Psoas muscle (tissue), 8 donors: ENCODE measurements around the gene TMEM270. TPM values are rescaled to one million over a fixed set of nuclear protein-coding genes. Genes with fewer than 3 reads are reported as not detected.

Experiments used
- ATAC-seq, 4 donors: fragments of 200-7000 bp; cut with Tn5 transposase; one replicate each; pipeline ENCODE4 v1.9.1; 2020; ENCODE audit warnings: moderate library complexity in 3 of 4, mild to moderate bottlenecking in 2 of 4
- DNase-seq, 2 donors: peaks; one replicate each; pipeline ENCODE4 v3.0.0-alpha.2; 2020
- H3K27ac ChIP-seq: fragments of 200-600 bp; one replicate; pipeline ENCODE4 v1.8.0; 2022
- H3K27me3 ChIP-seq, 3 donors: fragments of 200-600 bp in 1 of 3; one replicate each; pipeline versions ENCODE4 v1.6.1 to v1.8.0; 2013 to 2022; ENCODE audit warnings: low read length in 2 of 3, mild to moderate bottlenecking in 2 of 3, moderate library complexity in 1 of 3; ENCODE audit not compliant: insufficient read depth in 3 of 3
- H3K36me3 ChIP-seq, 2 donors: fragments of 200-600 bp in 1 of 2; one replicate each; pipeline versions ENCODE4 v1.6.1 to v1.8.0; 2013 to 2022; ENCODE audit warnings: low read depth in 1 of 2, mild to moderate bottlenecking in 1 of 2, moderate library complexity in 1 of 2; ENCODE audit not compliant: insufficient read depth in 1 of 2
- H3K4me1 ChIP-seq: fragments of 200-600 bp; one replicate; pipeline ENCODE4 v1.8.0; 2022
- H3K4me3 ChIP-seq: fragments of 200-600 bp; one replicate; pipeline ENCODE4 v1.8.0; 2022; ENCODE audit warnings: mild to moderate bottlenecking
- H3K9me3 ChIP-seq: fragments of 200-600 bp; one replicate; pipeline ENCODE4 v1.8.0; 2022
- CTCF ChIP-seq: fragments of 200-600 bp; IDR thresholded peaks from one replicate; pipeline ENCODE4 v1.8.0; 2022; ENCODE audit warnings: antibody characterized with exemption
- WGBS, 3 donors: extraction: QIAGEN DNeasy Blood & Tissue Kit; methylation state at CpG; one replicate each; pipeline versions ENCODE4 v1.1.6 to v1.1.7; 2013; 5-methylcytosine and 5-hydroxymethylcytosine counted together
- intact Hi-C, 2 donors: fragments of 100-400 bp; cut with DNase I; formaldehyde crosslinking; loops; one replicate each; pipeline versions ENCODE4 v1.11.0 to v1.14.2; 2022
- polyA plus RNA-seq, 3 donors: library from polyadenylated mRNA; stranded (reverse); fragments of 200-250 nt; gene quantifications; one replicate each; pipeline ENCODE4 v1.2.3, GENCODE V29; 2013
- total RNA-seq, 4 donors: library from RNA; stranded (reverse); fragmentation: NEBNext Ultra II Directional in 2 of 4; extraction: Animal tissue kit (Norgen Biotek cat#: 25700) in 2 of 4; gene quantifications; one replicate each; pipeline versions ENCODE4 v1.2.1 to v1.2.4, GENCODE V29; 2021 to 2023
- donor health status: healthy with polysubstance abuse.
- donor health status: DM: no; HTN: no; CAD: no; lungs with moderate emphysema.
- donor health status: Bipolar disorder and iron deficiency.
- donor health status: healthy.
- donor health status: DM: yes; HTN: yes; CAD: no.
- donor health status: DM: no; HTN: no; CAD: no.
- donor health status: DM: no; HTN: no; CAD: no.
- donor health status: DM: yes; HTN: yes; CAD: no.

TMEM270 gene
- total and polyA plus RNA-seq, 7 donors: not detected

- WGBS, 3 donors: 77 to 84% (median 80%) methylated on average over 11 of the region's 11 CpGs
- intact Hi-C loops: loop anchor here in 1 of 2 donors (10.0 kb wide), 1 partner anchor 59 kb away; no protein-coding TSS in a partner anchor
- Histone ChIP-seq H3K9me3 (no peaks in the 10 kb centered on the region), H3K27me3 (no peaks in the 10 kb centered on the region), H3K4me3 (no peak overlapping the region), H3K36me3 (no peaks in the 10 kb centered on the region), H3K27ac (no peak overlapping the region), H3K4me1 (peaks cover 10% of the 10 kb centered on the region)
- no peak for ATAC-seq
- DNase-seq: no peak
- TF ChIP-seq CTCF: no peak
These were observed 36.9 kb upstream of the TMEM270 start for GRCh38 chr7:73823873-73824592.

DNA sequence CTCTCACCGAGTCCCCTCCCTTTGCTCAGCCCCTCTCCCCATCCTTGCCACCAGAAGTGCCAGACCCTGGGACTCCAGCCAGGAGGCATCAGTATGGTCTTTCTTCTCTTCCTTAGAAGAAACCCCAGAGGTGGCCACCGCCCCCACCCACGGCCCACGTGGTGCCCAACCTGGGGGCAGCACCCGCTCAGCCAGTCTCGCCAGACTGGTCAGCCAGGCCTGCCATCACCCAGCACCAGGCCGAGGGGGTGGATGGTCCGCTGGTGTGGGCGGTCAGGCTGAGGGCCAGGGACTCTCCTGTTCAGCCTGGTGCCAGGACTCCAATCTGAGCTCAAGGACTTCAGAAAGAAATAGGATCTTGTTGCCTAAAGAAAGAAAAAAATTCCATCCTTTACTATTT lies 36.0 kb upstream of the TMEM270 start:
- 67 to 79% (median 75%) methylated on average over 9 of the region's 9 CpGs for WGBS, 3 donors
- no peak for TF ChIP-seq CTCF
- H3K4me1 ChIP-seq: peaks cover 10% of the 10 kb centered on the region

DNA sequence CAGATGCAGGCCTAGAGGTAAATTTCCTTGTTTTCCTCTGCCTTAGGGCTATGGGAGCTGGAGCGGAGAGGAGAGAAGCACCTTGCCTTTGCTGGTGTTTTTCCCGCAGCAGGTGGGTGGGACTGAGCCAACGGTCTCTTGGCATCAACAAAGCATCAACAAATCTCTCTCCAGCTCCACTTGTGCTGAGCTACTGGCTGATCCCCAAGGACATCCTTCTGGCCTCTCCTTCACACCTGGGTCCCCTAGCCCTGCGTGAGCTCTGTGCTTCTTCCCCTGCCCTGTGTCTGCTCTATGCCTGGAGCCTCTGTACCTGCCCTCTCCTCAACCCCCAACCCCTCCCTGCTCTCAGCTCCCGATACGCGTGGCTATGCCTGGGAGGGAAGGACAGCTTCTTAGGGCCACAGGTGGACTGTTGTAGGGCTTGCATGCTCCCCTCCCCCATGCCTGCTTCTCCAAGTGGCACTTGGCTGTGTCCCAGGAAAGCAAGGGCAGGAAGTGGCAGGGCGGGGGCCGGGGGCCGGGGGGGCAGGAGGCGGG lies 33.3 kb upstream of the TMEM270 start:
- Histone ChIP-seq H3K27me3 (peaks cover 0 to 5% (median 2%) of the 10 kb centered on the region in 3 donors), H3K4me3 (no peak overlapping the region), H3K4me1 (peaks cover 10% of the 10 kb centered on the region), H3K9me3 (no peaks in the 10 kb centered on the region), H3K27ac (no peak overlapping the region), H3K36me3 (no peaks in the 10 kb centered on the region)
- DNase-seq (no peak), ATAC-seq (peak; percentile 23 to 68 (median 54))
- 10 to 13% (median 10%) methylated on average over 8 to 11 of the region's 11 CpGs for WGBS, 3 donors
- intact Hi-C loops: loop anchor here in 1 of 2 donors (10.0 kb wide), 1 partner anchor 63 kb away; no protein-coding TSS in a partner anchor
- TF ChIP-seq CTCF: no peak

More for the DNA sequence above, 36.0 kb upstream of the TMEM270 start:
- ATAC-seq: no peak
- intact Hi-C loops: loop anchor here in 1 of 2 donors (10.0 kb wide), 1 partner anchor 60 kb away; no protein-coding TSS in a partner anchor
- no peak for DNase-seq
- no peaks in the 10 kb centered on the region for H3K9me3 ChIP-seq
- no peaks in the 10 kb centered on the region for H3K36me3 ChIP-seq
- no peak overlapping the region for H3K27ac ChIP-seq
- H3K27me3 ChIP-seq: no peaks in the 10 kb centered on the region
- no peak overlapping the region for H3K4me3 ChIP-seq

GRCh38 chr7:73828107-73828803 lies 32.7 kb upstream of the TMEM270 start:
- Histone ChIP-seq H3K9me3 (no peaks in the 10 kb centered on the region), H3K36me3 (no peaks in the 10 kb centered on the region), H3K27ac (no peak overlapping the region), H3K4me1 (peaks cover 10% of the 10 kb centered on the region), H3K27me3 (peaks cover 0 to 5% (median 2%) of the 10 kb centered on the region in 3 donors), H3K4me3 (no peak overlapping the region)
- intact Hi-C loops: loop anchor here in 1 of 2 donors (10.0 kb wide), 1 partner anchor 63 kb away; no protein-coding TSS in a partner anchor
- no peak for DNase-seq
- peak; percentile 22 to 66 (median 58) for ATAC-seq
- no peak for TF ChIP-seq CTCF
- 64 to 66% (median 65%) methylated on average over 14 of the region's 14 CpGs for WGBS, 3 donors
